ENCODE results near the gene EP300. TPM values are rescaled to one million over a fixed set of nuclear protein-coding genes. Genes with fewer than 3 reads are reported as not detected.
A peak's percentile ranks its signal among the peaks of the same experiment; 100 is the strongest.

EP300 gene
- total and polyA plus RNA-seq, 2 donors (not counting 1 experiment from before 2014, with no cell fraction given), result 9.1 to 41.0 TPM

DNA sequence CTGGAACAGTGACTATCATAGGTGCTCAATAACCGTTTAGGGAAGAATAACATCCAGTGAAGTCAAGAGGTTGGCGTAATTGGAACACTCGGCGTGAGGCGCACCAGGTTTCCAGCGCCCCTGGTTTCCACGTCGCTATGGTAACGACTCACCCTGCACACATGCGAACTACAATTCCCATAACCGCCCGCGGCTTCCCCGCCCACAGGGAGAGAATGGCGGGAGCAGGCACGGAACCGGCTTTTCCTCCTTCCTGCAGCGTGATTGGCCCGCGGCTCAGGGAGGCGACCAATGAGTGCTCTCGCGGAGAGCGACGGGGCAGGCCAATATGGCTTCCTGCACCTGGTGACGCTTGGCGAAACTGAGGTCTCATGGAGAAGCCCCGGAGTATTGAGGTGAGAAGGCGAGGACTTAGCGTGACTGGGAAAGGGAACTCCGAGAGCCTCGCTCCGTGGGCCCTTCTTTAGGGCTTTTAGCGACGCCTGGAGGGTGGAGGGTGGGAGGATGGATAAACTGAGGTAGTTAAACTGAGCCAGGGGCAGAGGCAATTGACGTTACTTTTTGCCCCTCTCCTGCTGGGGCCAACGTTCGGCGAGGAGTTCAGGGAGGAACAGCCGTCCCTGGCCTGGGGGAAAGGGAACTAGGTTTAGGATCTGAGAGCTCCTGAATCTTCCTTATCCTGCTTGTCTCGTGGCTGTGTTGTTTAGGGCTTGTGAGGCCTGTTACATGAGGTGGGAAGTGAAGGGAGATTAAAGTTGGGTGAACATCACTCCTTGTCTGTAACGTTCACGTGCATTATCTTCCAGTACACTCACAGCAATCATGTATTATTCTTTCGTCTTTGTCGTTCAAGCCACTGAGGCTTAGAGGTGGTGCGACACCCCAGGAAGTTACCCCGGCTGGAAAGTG is 112.9 kb downstream of the EP300 start, which contains the start of gene L3MBTL2:
TSS of gene L3MBTL2 (plus strand) at position 321 of the 909 bp plus-strand sequence. CDS start at position 372, 51 bp downstream.
- Histone ChIP-seq H3K4me3 (replicated peaks in 1 of 4; ENCODE audit: control extremely low read depth in 1 of 4, insufficient read depth in 1 of 4, low read depth in 3 of 4, low read length in 4 of 4) (peak within 1 kb of the TSS; percentile 71 to 91 (median 86)), H3K27me3 (ENCODE audit: control insufficient read depth, insufficient read depth, low read length) (no peaks in the 10 kb centered on the region), H3K9me3 (ENCODE audit: control insufficient read depth, insufficient read depth, low read depth, low read length) (no peaks in the 10 kb centered on the region), H3K36me3 (ENCODE audit: control insufficient read depth, insufficient read depth, low read length) (peaks cover 1% of the 10 kb centered on the region), H4K20me1 (ENCODE audit: control insufficient read depth, extremely low read depth, insufficient read depth, low read length) (no peaks in the 10 kb centered on the region), H3K4me2 (ENCODE audit: extremely low read depth, insufficient read depth, low read length) (peak within 1 kb of the TSS; percentile 79), H3K4me1 (ENCODE audit: control insufficient read depth, extremely low read depth, insufficient read depth, low read length) (no peaks in the 10 kb centered on the region), H2AFZ (ENCODE audit: low read length) (peak within 1 kb of the TSS; percentile 96), H3K79me2 (ENCODE audit: control insufficient read depth, insufficient read depth, low read length) (peaks cover 10% of the 10 kb centered on the region), H3K27ac (ENCODE audit: insufficient read depth, low read length) (peak within 1 kb of the TSS; percentile 76), H3K9ac (ENCODE audit: insufficient read depth, low read length) (peak within 1 kb of the TSS; percentile 77)
- peak; percentile 92 to 94 for DNase-seq (ENCODE audit: low read depth in 2 of 2)
- TF ChIP-seq CTCF (conservative IDR thresholded peaks at IDR 0.05 in 1 of 2, IDR thresholded peaks at IDR 0.05 in 1 of 2; ENCODE audit: low read depth in 1 of 2, low read length in 2 of 2), result no peak
- no peak for TF ChIP-seq EZH2 (IDR thresholded peaks at IDR 0.05; ENCODE audit: low read length, missing control alignments)

DNA sequence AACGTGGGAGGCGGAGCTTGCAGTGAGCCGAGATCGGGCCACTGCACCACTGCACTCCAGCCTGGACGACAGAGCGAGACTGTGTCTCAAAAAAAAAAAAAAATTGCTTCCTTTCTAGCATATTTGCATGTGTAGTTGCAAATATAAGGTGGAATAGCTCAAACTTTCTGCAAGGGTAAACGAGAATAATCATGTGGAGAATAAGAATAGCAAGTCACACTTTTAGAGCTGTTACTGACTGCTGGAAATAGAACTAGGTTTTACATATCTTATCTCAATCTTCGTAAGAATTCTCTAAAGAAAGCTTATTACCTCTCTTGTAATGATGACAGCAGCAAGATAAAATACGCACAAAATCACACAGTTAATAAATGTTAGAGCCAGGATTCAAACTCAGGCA is 114.3 kb downstream of the EP300 start:
- Histone ChIP-seq H2AFZ (ENCODE audit: low read length) (no peak overlapping the region), H3K4me3 (replicated peaks in 1 of 4; ENCODE audit: control extremely low read depth in 1 of 4, insufficient read depth in 1 of 4, low read depth in 3 of 4, low read length in 4 of 4) (no peak overlapping the region), H3K79me2 (ENCODE audit: control insufficient read depth, insufficient read depth, low read length) (peaks cover 10% of the 10 kb centered on the region), H3K36me3 (ENCODE audit: control insufficient read depth, insufficient read depth, low read length) (peaks cover 1% of the 10 kb centered on the region), H3K4me1 (ENCODE audit: control insufficient read depth, extremely low read depth, insufficient read depth, low read length) (no peaks in the 10 kb centered on the region), H3K9me3 (ENCODE audit: control insufficient read depth, insufficient read depth, low read depth, low read length) (no peaks in the 10 kb centered on the region), H3K27ac (ENCODE audit: insufficient read depth, low read length) (no peak overlapping the region), H3K4me2 (ENCODE audit: extremely low read depth, insufficient read depth, low read length) (no peak overlapping the region), H3K27me3 (ENCODE audit: control insufficient read depth, insufficient read depth, low read length) (no peaks in the 10 kb centered on the region), H3K9ac (ENCODE audit: insufficient read depth, low read length) (no peak overlapping the region), H4K20me1 (ENCODE audit: control insufficient read depth, extremely low read depth, insufficient read depth, low read length) (no peaks in the 10 kb centered on the region)
- TF ChIP-seq EZH2 (IDR thresholded peaks at IDR 0.05; ENCODE audit: low read length, missing control alignments) (no peak), CTCF (conservative IDR thresholded peaks at IDR 0.05 in 1 of 2, IDR thresholded peaks at IDR 0.05 in 1 of 2; ENCODE audit: low read depth in 1 of 2, low read length in 2 of 2) (no peak)
- no peak for DNase-seq (ENCODE audit: low read depth in 2 of 2)

GRCh38 chr22:41215409-41215808 is 123.0 kb downstream of the EP300 start:
- Histone ChIP-seq H3K4me1 (ENCODE audit: control insufficient read depth, extremely low read depth, insufficient read depth, low read length) (peaks cover 10% of the 10 kb centered on the region), H2AFZ (ENCODE audit: low read length) (no peak overlapping the region), H3K27me3 (ENCODE audit: control insufficient read depth, insufficient read depth, low read length) (no peaks in the 10 kb centered on the region), H3K79me2 (ENCODE audit: control insufficient read depth, insufficient read depth, low read length) (no peaks in the 10 kb centered on the region), H3K27ac (ENCODE audit: insufficient read depth, low read length) (no peak overlapping the region), H3K9ac (ENCODE audit: insufficient read depth, low read length) (no peak overlapping the region), H3K9me3 (ENCODE audit: control insufficient read depth, insufficient read depth, low read depth, low read length) (no peaks in the 10 kb centered on the region), H3K4me3 (replicated peaks in 1 of 4; ENCODE audit: control extremely low read depth in 1 of 4, insufficient read depth in 1 of 4, low read depth in 3 of 4, low read length in 4 of 4) (peak overlapping the region in 1 of 4 experiments; percentile 45), H3K4me2 (ENCODE audit: extremely low read depth, insufficient read depth, low read length) (no peak overlapping the region), H3K36me3 (ENCODE audit: control insufficient read depth, insufficient read depth, low read length) (peaks cover 3% of the 10 kb centered on the region), H4K20me1 (ENCODE audit: control insufficient read depth, extremely low read depth, insufficient read depth, low read length) (no peaks in the 10 kb centered on the region)
- no peak for DNase-seq (ENCODE audit: low read depth in 2 of 2)
- TF ChIP-seq EZH2 (IDR thresholded peaks at IDR 0.05; ENCODE audit: low read length, missing control alignments), result no peak
- no peak for TF ChIP-seq CTCF (conservative IDR thresholded peaks at IDR 0.05 in 1 of 2, IDR thresholded peaks at IDR 0.05 in 1 of 2; ENCODE audit: low read depth in 1 of 2, low read length in 2 of 2)

Measured in fibroblast of lung (primary cell).